SH-SY5Y (cell line): ENCODE data around the gene ARHGEF11.

ENCODE experiments used
- GATA2 ChIP-seq: IDR thresholded peaks from 2 replicates; pipeline ENCODE4 v1.6.1; 2011; ENCODE audit warnings: mild to moderate bottlenecking, low read depth, low read length
- GATA3 ChIP-seq: IDR thresholded peaks from 2 replicates; pipeline ENCODE4 v1.6.1; 2011; ENCODE audit warnings: low read depth, mild to moderate bottlenecking, low read length, moderate library complexity

DNA sequence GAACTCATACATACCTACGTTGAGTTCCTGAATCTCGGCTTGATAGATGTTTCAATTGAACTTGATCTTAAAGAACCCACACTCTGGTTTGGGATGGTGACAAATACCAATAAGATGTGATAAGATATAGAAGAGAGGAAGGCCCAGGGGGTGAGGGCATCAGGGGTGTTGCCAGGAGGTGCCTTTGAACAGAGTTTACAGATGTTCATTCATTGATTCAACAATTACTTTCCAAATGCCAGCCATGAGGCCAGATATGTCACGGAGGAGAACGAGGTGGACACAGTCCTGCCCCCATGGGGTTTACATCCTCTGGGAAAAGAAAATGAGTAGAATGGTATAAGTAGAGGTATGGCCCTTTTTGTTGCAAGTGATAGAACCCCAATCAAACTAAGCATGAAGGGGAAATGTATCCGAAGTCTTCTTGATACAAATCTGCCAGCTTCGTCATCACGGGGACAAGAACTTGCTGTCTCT is 124.5 kb downstream of the ARHGEF11 start:
- TF ChIP-seq GATA3 = no peak
- no peak for TF ChIP-seq GATA2
